Brain microvascular endothelial cell (primary cell): Measurements from ENCODE around the gene FAM120C.

ENCODE experiments used
- DNase-seq: peaks from one replicate; pipeline ENCODE4 v3.0.0-alpha.2; 2020
- H3K27ac ChIP-seq: fragments of 250-450 bp; sonication (Bioruptor Pico); 2 replicates; pipeline ENCODE4 v1.5.1; 2020; ENCODE audit warnings: mild to moderate bottlenecking, moderate library complexity
- H3K27me3 ChIP-seq: fragments of 250-450 bp; sonication (Bioruptor Pico); replicated peaks from 2 replicates; pipeline ENCODE4 v1.5.1; 2020; ENCODE audit warnings: mild to moderate bottlenecking
- H3K36me3 ChIP-seq: fragments of 250-450 bp; sonication (Bioruptor Pico); replicated peaks from 2 replicates; pipeline ENCODE4 v1.5.1; 2020; ENCODE audit warnings: mild to moderate bottlenecking
- H3K4me3 ChIP-seq: 2 replicates; pipeline ENCODE4 v1.5.1; 2011; ENCODE audit warnings: low read depth, mild to moderate bottlenecking, control low read depth, low read length, moderate library complexity
- in situ Hi-C: cut with HindIII; loops from 2 replicates; pipeline ENCODE4 v1.10.0; 2017; ENCODE audit warnings: low sequenced_read_pairs, low pct_ligation_motif_present
- TF ChIP-seq, protein P1 (sequence below): IDR thresholded peaks from 2 replicates; pipeline ENCODE4 v1.5.1; 2011; ENCODE audit warnings: low read depth, mild to moderate bottlenecking, moderate library complexity, low read length, control low read depth, inconsistent platforms; ENCODE audit errors: missing control alignments

The FAM120C gene, protein sequence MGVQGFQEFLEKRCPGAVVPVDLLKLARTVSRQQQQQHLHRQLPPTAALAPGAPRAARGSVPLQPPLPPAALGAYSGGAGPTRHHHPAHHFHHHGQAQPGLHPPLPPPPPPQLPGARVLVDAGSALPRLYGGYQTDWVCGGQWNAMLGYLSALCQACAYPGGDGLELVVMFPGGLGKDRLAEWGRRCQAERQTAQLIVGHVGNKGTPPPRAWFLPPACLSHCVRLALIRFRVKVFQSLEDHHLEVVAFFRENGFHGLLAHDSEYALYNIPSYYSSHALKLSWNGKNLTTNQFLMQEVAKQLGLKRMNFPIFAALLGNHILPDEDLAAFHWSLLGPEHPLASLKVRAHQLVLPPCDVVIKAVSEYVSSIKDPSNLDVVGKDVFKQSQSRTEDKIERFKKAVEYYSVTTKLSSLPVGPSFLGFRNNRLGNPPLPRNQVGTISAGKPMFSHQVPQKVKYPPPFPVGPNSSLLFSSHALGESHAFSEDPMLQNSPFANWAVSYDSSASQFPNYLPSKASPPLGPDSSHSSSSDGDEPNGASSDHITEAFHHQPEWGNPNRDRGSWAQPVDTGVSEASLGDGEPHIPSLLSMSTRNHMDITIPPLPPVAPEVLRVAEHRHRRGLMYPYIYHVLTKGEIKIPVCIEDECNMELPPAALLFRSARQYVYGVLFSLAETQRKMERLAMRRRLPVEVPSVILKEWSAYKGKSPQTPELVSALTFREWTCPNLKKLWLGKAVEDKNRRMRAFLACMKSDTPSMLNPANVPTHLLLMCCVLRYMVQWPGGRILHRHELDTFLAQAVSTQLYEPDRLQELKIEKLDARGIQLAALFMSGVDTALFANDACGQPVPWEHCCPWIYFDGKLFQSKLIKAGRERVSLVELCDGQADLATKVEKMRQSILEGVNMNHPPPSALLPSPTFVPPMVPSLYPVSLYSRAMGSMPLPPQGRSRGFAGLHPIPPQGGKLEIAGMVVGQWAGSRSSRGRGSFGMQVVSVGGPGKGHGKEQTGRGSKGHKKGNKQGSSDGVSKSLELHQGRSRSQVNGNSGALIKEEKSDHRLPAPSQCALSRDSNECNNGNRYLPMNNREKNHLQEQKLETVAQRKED

DNA sequence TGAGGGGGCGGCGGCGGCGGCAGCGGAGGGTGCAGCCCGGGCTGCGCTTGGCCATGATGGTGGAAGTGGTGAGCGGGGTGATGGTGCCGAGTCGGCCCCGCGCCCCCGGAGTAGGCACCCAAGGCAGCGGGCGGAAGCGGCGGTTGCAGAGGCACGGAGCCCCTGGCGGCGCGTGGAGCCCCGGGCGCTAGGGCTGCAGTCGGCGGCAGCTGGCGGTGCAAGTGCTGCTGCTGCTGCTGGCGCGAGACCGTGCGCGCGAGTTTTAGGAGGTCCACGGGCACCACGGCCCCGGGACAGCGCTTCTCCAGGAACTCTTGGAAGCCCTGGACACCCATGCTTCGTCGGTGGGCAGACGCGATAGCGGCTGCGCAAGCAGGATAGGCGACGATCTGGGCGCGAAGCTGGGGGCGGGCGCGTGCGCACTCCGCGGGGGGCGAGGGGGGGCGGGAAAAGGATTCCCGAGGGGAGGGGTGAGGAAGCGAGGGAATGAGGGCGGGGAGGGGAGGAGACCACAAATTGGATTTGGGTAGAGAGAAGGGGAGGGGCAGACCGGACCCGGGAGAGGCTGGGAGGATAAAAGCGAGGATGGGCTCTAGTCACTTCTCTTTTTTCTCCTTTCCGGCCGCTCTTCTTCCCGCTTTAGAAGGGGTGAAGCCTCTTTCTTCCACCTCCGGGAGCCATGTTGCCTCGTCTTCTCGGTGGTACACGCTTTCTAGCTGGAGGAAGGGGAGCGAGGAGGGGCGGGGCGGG is at the start of gene FAM120C:
Gene FAM120C (minus strand): TSS at position 391 of the 750 bp plus-strand sequence. CDS start 56 bp downstream, at position 335.
- TF ChIP-seq, protein P1, sequence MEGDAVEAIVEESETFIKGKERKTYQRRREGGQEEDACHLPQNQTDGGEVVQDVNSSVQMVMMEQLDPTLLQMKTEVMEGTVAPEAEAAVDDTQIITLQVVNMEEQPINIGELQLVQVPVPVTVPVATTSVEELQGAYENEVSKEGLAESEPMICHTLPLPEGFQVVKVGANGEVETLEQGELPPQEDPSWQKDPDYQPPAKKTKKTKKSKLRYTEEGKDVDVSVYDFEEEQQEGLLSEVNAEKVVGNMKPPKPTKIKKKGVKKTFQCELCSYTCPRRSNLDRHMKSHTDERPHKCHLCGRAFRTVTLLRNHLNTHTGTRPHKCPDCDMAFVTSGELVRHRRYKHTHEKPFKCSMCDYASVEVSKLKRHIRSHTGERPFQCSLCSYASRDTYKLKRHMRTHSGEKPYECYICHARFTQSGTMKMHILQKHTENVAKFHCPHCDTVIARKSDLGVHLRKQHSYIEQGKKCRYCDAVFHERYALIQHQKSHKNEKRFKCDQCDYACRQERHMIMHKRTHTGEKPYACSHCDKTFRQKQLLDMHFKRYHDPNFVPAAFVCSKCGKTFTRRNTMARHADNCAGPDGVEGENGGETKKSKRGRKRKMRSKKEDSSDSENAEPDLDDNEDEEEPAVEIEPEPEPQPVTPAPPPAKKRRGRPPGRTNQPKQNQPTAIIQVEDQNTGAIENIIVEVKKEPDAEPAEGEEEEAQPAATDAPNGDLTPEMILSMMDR, result no peak
- peak within 1 kb of the TSS; percentile 67 for H3K4me3 ChIP-seq
- no peaks in the 10 kb centered on the region for H3K27me3 ChIP-seq
- no peaks in the 10 kb centered on the region for H3K36me3 ChIP-seq
- H3K27ac ChIP-seq, result peak within 1 kb of the TSS; percentile 64
- in situ Hi-C loops, result no loop called here
- peak; percentile 52 for DNase-seq

DNA sequence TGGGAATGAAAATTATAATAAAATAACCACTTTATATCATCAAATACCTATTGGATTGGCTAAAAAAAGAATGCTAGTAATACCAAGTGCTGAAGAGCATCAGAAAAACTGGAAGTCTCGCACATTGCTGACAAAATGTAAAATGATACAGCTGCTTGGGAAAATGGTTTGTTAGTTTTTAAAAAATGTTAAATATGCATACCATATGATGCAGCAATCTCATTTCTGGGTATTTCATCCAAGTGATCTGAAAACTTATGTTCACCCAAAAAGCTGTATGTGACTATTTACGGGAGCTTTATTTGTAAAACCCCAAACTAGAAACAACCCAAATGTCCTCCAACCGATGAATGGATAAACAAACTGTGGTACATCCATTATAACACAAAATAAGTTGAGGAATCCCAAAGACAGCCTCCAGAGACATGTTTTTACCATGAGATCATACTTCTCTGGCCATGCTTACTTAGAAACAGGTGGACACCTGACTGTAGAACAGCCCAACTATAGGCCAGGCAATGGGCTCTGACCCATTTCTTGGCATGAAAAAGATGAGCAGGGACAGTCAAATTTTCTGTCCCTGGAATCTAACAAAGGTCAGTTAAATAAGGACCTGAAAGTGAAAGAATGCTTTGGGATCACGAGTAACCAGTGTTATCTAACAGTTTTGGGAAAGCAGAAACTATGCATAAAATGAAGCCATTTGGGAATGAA is 47.5 kb upstream of the FAM120C start:
- in situ Hi-C loops, result no loop called here
- no peak for DNase-seq
- H3K4me3 ChIP-seq, result no peak overlapping the region
- no peak overlapping the region for H3K27ac ChIP-seq
- H3K27me3 ChIP-seq, result no peaks in the 10 kb centered on the region
- TF ChIP-seq, protein P1, result no peak
- H3K36me3 ChIP-seq, result no peaks in the 10 kb centered on the region

DNA sequence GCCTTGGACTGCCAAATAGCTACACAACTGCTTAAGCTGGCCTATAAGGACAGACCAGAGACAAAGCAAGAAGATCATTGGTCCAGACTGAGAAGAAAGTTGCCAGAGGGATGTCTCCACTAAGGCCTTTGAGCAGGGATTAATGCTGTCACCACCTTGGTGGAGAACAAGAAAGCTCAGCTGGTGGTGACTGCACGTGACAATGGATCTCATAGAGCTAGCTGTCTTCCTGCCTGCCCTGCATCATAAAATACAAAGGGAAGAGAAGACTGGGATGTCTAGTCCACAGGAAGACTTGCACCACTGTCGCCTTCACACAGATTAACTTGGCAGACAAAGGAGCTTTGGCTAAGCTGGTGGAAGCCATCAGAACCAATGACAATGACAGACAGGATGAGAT is 40.5 kb upstream of the FAM120C start:
- Histone ChIP-seq H3K27me3 (no peaks in the 10 kb centered on the region), H3K27ac (no peak overlapping the region), H3K4me3 (no peak overlapping the region), H3K36me3 (no peaks in the 10 kb centered on the region)
- no peak for DNase-seq
- in situ Hi-C loops, result no loop called here
- TF ChIP-seq, protein P1, result no peak

DNA sequence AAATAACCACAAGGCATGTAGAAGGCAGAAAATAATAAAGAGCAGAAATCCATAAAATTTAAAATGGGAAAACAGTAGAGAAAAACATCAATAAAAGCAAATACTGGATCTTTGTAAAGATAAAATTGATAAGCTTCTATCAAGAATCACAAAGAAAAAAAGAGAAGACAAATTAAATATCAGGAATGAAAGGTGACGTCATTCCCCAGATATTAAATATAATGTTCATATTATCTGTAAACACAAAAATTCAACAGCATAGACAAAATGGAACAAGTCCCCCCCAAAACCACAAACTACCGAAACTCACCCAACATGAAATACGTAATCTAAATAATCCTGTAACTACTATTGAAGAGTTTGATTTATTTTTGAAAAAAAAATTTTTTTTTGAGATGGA is 30.5 kb upstream of the FAM120C start:
- TF ChIP-seq, protein P1, result no peak
- Histone ChIP-seq H3K36me3 (no peaks in the 10 kb centered on the region), H3K27ac (no peak overlapping the region), H3K4me3 (no peak overlapping the region), H3K27me3 (no peaks in the 10 kb centered on the region)
- no peak for DNase-seq
- in situ Hi-C loops, result no loop called here

DNA sequence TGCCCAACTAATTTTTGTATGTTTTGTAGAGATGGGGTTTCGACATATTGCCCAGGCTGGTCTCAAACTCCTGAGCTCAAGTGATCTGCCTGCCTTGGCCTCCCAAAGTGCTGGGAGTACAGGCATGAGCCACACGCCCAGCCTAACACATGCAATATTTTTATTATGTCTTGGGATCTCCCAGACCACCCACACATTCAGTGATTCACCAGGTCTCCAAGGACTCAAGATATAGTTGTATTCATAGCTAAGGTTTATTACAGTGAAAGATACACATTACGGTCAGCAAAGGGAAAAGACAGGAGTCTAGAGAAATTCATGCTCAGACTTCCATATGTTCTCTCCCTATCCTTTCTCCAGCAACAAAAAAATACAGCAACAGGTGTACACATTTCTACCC is 25.5 kb upstream of the FAM120C start:
- H3K27ac ChIP-seq, result no peak overlapping the region
- TF ChIP-seq, protein P1, result no peak
- no peaks in the 10 kb centered on the region for H3K36me3 ChIP-seq
- in situ Hi-C loops, result no loop called here
- peak; percentile 70 for DNase-seq
- no peak overlapping the region for H3K4me3 ChIP-seq
- H3K27me3 ChIP-seq, result no peaks in the 10 kb centered on the region
